Glutamatergic neuron (in vitro differentiated cells): ENCODE data around the gene SLC39A8. TPM values are rescaled to one million over a fixed set of nuclear protein-coding genes. Genes with fewer than 3 reads are reported as not detected.

ENCODE experiments used
- DNase-seq: peaks from one replicate; pipeline ENCODE4 v3.0.0; 2022
- H3K27ac Mint-ChIP-seq: one replicate; pipeline ENCODE4 v1.8.0; 2020; ENCODE audit warnings: mild to moderate bottlenecking, mixed read lengths, inconsistent platforms; ENCODE audit not compliant: unreplicated experiment
- H3K27me3 Mint-ChIP-seq: one replicate; pipeline ENCODE4 v1.8.0; 2020; ENCODE audit warnings: mild to moderate bottlenecking, moderate library complexity, mixed read lengths, inconsistent platforms; ENCODE audit not compliant: unreplicated experiment
- H3K36me3 Mint-ChIP-seq: one replicate; pipeline ENCODE4 v1.8.0; 2020; ENCODE audit warnings: mild to moderate bottlenecking, mixed read lengths, inconsistent platforms; ENCODE audit not compliant: unreplicated experiment
- H3K4me1 Mint-ChIP-seq: one replicate; pipeline ENCODE4 v1.8.0; 2020; ENCODE audit warnings: mild to moderate bottlenecking, low read depth, mixed read lengths, inconsistent platforms; ENCODE audit not compliant: unreplicated experiment
- H3K4me3 Mint-ChIP-seq: one replicate; pipeline ENCODE4 v1.8.0; 2020; ENCODE audit warnings: mild to moderate bottlenecking, mixed read lengths, inconsistent platforms; ENCODE audit not compliant: unreplicated experiment
- H3K9me3 Mint-ChIP-seq: one replicate; pipeline ENCODE4 v1.8.0; 2020; ENCODE audit warnings: mild to moderate bottlenecking, moderate library complexity, mixed read lengths, inconsistent platforms; ENCODE audit not compliant: unreplicated experiment
- total RNA-seq: library from RNA; stranded (reverse); fragmentation: NEBNext Ultra II Directional; extraction: Animal tissue kit (Norgen Biotek cat#: 25700); gene quantifications from one replicate; pipeline ENCODE4 v1.2.1, GENCODE V29; 2021; ENCODE audit not compliant: unreplicated experiment
- TF ChIP-seq, protein P1 (sequence below): fragments of 200-600 bp; sonication (generic); IDR thresholded peaks from one replicate; pipeline ENCODE4 v1.5.0; 2021; ENCODE audit not compliant: partially characterized antibody, unreplicated experiment

The SLC39A8 gene
- total RNA-seq, 1 donor from 2014 or later = 0.83 TPM

GRCh38 chr4:102334624-102335023 lies 10.7 kb downstream of the SLC39A8 start:
- H3K4me3 Mint-ChIP-seq = no peak overlapping the region
- no peaks in the 10 kb centered on the region for H3K36me3 Mint-ChIP-seq
- H3K27me3 Mint-ChIP-seq = no peaks in the 10 kb centered on the region
- no peak for DNase-seq
- no peaks in the 10 kb centered on the region for H3K9me3 Mint-ChIP-seq
- H3K4me1 Mint-ChIP-seq = no peaks in the 10 kb centered on the region
- no peak overlapping the region for H3K27ac Mint-ChIP-seq
- TF ChIP-seq, protein P1, sequence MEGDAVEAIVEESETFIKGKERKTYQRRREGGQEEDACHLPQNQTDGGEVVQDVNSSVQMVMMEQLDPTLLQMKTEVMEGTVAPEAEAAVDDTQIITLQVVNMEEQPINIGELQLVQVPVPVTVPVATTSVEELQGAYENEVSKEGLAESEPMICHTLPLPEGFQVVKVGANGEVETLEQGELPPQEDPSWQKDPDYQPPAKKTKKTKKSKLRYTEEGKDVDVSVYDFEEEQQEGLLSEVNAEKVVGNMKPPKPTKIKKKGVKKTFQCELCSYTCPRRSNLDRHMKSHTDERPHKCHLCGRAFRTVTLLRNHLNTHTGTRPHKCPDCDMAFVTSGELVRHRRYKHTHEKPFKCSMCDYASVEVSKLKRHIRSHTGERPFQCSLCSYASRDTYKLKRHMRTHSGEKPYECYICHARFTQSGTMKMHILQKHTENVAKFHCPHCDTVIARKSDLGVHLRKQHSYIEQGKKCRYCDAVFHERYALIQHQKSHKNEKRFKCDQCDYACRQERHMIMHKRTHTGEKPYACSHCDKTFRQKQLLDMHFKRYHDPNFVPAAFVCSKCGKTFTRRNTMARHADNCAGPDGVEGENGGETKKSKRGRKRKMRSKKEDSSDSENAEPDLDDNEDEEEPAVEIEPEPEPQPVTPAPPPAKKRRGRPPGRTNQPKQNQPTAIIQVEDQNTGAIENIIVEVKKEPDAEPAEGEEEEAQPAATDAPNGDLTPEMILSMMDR = no peak

DNA sequence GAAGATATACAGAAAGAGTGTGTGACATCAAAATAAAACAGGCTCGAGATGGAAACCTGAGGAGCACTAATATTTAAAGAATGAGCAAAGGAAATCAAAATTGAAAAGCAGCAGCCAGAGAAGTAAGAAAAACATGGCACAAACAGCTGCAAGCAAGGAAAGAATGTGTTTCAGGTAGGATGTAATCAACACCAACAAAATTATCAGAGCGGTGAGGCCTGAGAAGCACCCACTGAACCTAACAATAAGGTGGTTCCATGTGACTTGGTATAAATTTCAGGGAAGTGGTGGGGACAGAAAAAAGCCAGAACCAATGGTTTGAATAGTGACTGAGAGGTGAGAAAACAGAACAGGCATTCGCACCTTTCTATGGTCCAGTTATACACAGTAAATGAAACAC lies 11.5 kb downstream of the SLC39A8 start:
- Mint-ChIP-seq H3K4me3 (no peak overlapping the region), H3K27me3 (no peaks in the 10 kb centered on the region), H3K27ac (no peak overlapping the region), H3K36me3 (no peaks in the 10 kb centered on the region), H3K4me1 (no peaks in the 10 kb centered on the region), H3K9me3 (no peaks in the 10 kb centered on the region)
- TF ChIP-seq, protein P1 = no peak
- DNase-seq = no peak

- TF ChIP-seq, protein P1 = no peak
- DNase-seq = no peak
- H3K36me3 Mint-ChIP-seq = no peaks in the 10 kb centered on the region
- no peaks in the 10 kb centered on the region for H3K9me3 Mint-ChIP-seq
- no peaks in the 10 kb centered on the region for H3K27me3 Mint-ChIP-seq
- H3K27ac Mint-ChIP-seq = no peak overlapping the region
- H3K4me1 Mint-ChIP-seq = no peaks in the 10 kb centered on the region
- H3K4me3 Mint-ChIP-seq = no peak overlapping the region
These were observed 17.2 kb downstream of the SLC39A8 start for GRCh38 chr4:102328045-102328444.

DNA sequence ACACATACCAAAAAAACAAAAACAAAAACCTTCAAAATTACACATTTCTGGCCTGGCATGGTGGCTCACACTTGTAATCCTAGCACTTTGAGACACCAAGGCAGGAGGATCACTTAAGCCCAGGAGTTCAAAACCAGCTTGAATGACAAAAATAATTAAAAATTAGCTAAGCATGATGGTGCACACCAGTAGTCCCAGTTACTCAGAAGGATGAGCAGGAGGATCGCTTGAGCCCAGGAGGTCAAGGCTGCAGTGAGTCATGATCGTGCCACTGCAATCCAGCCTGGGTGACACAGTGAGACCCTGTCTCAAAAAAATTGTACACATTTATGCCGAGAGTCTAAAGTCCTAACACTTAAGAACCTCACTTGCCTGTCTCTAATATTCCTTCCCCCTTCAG lies 18.3 kb downstream of the SLC39A8 start:
- Mint-ChIP-seq H3K9me3 (peaks cover 1% of the 10 kb centered on the region), H3K27ac (no peak overlapping the region), H3K4me1 (no peaks in the 10 kb centered on the region), H3K27me3 (no peaks in the 10 kb centered on the region), H3K36me3 (no peaks in the 10 kb centered on the region), H3K4me3 (no peak overlapping the region)
- TF ChIP-seq, protein P1 = no peak
- no peak for DNase-seq

- DNase-seq = no peak
- no peaks in the 10 kb centered on the region for H3K27me3 Mint-ChIP-seq
- no peaks in the 10 kb centered on the region for H3K4me1 Mint-ChIP-seq
- H3K4me3 Mint-ChIP-seq = no peak overlapping the region
- H3K27ac Mint-ChIP-seq = no peak overlapping the region
- no peaks in the 10 kb centered on the region for H3K36me3 Mint-ChIP-seq
- TF ChIP-seq, protein P1 = no peak
- H3K9me3 Mint-ChIP-seq = peaks cover 1% of the 10 kb centered on the region
These were observed 20.6 kb downstream of the SLC39A8 start for GRCh38 chr4:102324730-102325129.
